Amygdala (tissue), 56 donors: ENCODE measurements around the gene RNF31.
A peak's percentile ranks its signal among the peaks of the same experiment; 100 is the strongest.

Experiments
- DNase-seq, 56 donors: peaks; one replicate each; lab custom pipeline; 2025; lab: John Stamatoyannopoulos, UW

The RNF31 gene

DNA sequence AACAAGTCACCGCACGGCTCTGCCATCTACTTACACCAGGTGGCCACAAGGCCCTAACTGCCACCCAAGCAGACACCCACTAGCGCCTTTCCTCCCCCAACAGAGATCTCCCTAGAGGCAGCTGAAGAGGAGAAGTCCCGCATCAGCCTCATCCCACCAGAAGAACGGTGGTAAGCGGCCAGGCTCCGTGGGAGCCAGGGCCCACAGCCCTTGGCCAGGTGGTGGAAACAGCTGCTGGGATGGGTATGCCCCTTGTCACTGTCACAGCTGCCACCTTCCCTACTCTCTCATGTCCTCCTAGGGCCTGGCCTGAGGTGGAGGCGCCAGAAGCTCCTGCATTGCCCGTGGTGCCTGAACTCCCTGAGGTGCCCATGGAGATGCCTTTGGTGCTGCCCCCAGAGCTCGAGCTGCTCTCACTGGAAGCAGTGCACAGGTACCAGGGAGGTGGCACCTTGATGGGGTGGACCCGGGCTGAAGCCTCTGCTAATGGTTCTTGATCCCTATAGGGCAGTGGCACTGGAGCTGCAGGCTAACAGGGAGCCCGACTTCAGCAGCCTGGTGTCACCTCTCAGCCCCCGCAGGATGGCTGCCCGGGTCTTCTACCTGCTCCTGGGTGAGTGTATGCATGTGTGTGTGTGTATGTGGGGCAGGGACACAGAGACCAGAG, 32.1 kb downstream of the RNF31 start:
- no peak for DNase-seq

- DNase-seq: peak in 23 of 56 donors; percentile 10 to 54 (median 28)
These were observed 32.9 kb downstream of the RNF31 start for GRCh38 chr14:24179961-24180796.

GRCh38 chr14:24181371-24182077, 34.2 kb downstream of the RNF31 start:
- no peak for DNase-seq

DNA sequence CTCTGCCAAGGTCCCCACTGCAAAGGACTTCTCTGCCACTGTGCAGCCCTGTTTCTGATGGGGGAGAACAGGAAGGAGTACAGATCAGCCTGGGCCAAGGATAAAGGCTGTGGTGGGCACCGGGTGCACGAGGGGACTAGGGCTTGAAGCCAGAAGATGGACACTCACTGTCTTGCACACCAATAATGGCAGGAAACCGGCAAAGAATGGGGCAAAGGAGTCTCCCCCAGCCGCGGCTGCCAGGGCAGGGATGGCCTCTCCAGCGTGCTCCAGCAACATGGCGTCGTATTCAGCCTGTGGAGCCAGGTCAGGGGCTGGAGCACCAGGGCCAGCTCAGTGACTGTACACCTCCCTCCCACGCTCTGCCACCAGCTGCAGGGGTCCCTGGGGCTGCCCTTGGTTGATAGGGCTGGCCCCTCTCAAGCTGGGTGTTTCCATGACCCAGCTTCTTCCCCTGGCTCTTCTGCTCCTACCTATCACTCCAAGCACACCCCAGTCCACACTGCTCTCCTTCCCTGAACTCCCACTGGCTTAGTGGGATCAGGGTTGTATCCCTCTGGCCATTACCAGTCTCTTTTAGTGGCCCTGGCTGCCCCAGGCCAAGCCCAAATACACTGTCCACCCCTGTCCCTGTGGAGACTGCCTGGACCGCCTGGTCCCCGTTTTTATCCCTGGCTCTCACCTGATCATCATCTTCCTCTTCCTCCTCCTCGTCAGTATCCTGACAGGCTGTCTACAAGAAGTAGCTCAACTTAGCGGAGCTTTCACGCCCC, 35.0 kb downstream of the RNF31 start:
- DNase-seq: no peak

- no peak for DNase-seq
These were observed 35.8 kb downstream of the RNF31 start for GRCh38 chr14:24183014-24183481.

- no peak for DNase-seq
These were observed 37.0 kb downstream of the RNF31 start for GRCh38 chr14:24184104-24184970.

- DNase-seq: no peak
These were observed 37.7 kb downstream of the RNF31 start for GRCh38 chr14:24185026-24185425.

GRCh38 chr14:24185741-24186140, 38.4 kb downstream of the RNF31 start:
- DNase-seq: no peak

- DNase-seq: no peak
These were observed 39.7 kb downstream of the RNF31 start for GRCh38 chr14:24186831-24187538.

DNA sequence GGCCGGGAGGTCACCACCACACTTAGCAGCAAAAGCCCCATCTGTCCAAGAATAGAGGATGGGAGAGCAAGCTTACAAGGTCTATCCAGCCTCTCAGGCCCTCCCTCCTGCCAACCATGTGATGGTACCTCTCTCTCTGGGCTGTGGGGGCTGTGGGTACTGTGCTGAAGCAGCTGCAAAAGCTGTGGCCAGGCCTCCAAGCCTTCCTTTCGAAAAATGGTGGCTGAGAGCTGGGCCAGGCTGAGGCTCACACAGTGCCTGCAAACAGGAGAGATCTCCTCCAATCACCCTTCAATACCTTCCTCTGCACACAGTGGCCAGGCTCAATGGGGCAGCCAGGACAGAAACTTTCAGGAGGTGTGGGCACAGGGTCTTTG, 40.2 kb downstream of the RNF31 start:
- no peak for DNase-seq

DNA sequence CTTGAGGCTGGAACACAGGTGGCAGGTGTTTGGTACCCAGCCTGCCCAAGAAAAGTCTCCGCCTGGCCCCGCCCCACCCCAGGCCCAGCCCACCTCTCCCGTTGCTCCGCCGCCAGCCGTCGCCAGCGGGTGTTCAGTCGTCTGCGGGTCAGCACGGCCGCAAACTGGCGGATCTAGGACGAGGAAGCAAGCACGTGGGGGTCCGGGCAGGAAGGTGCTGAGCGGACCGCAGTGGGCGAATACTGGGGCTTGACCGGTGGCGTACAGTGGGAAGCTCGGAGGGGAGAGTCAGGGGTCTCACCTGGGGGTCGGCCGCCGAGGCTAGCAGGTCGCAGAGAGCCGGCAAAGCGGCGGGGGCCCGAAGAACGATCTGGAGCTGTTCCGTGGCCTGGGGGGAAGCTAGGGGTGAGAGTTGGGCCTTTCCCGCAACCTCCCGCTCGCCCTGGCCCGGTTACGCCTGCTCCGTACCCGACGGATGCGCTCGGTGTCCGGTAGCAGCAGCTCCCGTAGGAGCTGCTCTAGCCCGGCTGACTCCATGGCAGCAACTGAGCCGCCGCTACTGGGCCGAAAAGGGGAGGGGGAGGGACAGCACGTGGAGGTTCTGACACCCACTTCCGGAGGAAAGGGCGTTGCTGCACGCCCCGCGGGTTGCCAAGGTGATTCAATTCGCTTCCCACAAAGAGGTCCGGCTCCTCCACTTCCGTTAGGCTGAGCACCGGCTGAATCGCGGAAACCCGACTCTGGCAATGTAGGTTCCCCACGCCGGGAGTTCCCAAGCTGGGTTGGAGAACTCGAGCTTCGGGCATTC, 41.2 kb downstream of the RNF31 start, which contains the start of gene IPO4:
Gene IPO4 (minus strand): TSS at position 566 of the 808 bp plus-strand sequence. CDS start 29 bp downstream, at position 537.
- peak; percentile 68 to 97 (median 93) for DNase-seq

DNA sequence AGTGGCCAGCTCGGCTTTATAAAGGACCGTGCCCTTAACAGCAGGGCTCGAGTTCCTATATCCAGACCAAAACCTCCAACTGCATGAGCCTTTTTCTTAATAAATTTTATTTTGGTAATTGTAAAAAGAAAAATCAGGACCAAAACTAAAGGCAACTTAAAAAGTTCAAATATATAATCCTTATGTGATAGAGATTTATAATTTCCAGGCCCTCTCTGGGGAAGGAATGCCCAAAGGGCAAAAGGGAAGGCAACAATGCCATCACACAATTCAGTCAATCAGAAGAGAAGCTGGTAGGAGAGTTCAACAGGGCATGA, 41.7 kb downstream of the RNF31 start:
- no peak for DNase-seq

DNA sequence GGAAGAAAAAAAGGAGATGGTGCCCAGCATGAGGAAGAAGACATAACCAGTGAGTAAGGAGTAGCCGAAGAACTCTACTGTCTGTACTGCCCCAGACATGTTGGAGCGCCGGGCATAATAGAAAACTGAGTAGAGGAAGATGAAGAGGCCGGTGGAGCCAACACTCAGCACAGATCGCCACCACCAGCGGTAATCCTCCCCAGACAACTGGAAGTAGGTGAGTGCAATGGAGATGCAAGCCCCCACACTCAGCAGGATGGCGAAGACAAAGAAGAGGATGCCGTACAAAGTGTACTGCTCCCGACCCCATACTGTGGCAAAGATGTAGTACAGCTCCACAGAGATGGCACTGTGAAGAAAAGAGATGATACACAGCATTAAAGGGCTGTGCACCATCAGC, 42.2 kb downstream of the RNF31 start:
- no peak for DNase-seq

DNA sequence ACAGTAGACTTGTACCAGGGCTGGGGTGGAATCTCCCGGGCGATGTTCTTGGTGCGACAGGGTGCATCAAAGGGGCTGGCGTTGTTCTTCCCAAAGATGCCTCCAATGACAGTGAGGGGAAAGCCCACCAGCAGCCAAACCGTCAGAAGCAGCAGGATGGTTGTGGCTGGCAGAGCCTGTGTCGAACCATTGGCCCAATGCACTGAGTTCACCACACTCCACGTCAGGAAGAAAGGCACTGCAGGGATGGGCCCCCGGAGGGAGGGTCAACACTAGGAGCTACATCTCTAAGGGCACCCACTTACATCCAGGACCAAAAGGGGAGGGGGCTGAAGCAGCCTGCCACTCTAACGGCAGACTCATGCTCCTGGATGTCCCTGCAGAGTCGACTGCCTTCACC, 43.1 kb downstream of the RNF31 start:
- DNase-seq: no peak

DNA sequence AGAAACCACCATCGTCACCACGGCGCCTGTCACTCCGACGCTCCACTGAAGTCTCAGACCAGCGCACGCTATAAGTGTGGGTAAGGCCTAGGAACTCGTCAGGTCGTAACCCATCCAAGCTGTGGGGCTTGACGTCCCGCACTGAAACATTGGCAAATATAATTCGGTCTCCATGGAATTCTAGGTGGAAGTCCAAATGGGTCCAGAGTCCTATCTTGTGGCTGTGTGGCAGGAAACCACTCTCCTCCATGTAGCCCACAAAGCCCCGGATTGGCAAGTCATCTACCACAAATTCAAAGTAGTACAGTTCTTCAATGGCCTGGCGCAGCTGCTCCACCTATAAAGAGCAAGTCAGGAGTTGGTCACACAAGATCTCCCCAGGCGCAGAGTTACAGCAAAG, 45.6 kb downstream of the RNF31 start:
- DNase-seq: no peak

DNA sequence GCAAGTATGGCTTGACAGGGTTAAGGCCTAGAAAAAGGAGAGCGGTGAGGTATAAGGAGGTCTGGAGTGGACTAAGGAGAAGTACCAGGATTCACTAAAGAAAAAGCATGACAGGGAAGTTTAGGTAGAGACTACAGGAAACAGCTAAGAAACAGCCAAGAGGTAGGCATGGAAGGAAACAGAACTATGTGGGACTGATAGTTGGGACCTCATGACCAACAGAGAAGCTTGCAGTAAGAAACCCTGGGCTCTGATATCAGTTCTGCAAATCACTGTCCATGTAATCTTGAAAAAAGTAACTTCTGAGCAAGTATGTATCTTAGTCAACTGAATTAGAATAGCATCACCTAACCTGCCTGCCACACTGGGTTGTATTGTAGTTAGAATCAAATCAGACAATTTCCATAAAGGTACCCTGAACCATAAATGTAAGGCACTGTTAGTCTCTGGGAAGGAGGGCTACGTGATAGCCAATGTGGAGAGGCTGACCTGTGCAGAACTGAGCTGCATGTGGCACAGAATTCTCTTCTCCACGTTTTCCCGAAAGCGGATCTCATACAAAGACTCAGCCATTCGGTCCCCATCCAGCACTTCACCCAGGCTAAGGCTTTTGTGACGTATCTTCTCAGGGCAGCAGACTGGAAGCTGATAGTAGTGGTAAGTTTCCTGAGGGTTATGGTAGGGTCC, 47.0 kb downstream of the RNF31 start:
- no peak for DNase-seq

DNA sequence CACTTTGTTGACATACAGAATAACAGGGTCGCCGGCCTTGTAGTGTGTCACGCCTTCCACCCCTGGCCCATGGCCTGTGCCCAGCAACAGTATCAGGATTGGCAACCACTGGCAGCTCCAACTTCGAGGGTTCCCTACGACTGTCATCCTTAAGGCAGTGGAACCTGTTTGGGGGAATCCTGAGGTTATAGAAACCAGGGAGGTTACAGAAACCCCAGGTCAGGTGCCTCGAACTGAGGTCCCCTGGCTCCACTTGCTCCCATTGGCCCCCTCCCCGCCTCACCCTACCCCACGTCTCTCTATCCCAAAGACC, 47.5 kb downstream of the RNF31 start:
- no peak for DNase-seq
